Prostate gland (tissue), 1 donor: ENCODE results near the gene RAB3GAP1.

Experiments
- POLR2A ChIP-seq: fragments of 450-650 bp; IDR thresholded peaks from one replicate; pipeline ENCODE4 v1.6.1; 2016; ENCODE audit warnings: antibody characterized with exemption, mild to moderate bottlenecking
- POLR2AphosphoS5 ChIP-seq: sonication (generic); formaldehyde crosslinking; IDR thresholded peaks from one replicate; pipeline ENCODE4 v1.6.1; 2017; ENCODE audit warnings: antibody characterized with exemption

DNA sequence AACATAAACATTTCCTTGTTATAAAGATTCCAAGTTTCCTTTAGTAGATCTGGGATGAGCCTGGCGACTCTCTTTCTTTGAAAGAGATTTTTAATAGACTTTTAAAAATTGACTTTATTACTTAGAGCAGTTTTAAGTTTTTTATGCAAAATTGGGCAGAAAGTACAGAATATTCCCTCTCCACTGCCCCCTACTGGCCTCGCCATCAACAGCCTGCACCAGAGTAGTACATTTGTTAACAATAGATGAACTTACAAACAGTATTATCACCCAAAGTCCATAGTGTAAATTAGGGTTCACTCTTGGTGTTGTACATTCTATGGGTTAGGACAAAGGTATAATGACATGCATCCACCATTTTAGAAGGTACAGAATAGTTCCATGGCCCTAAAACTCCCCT, 8.7 kb upstream of the RAB3GAP1 start:
- TF ChIP-seq POLR2A (no peak), POLR2AphosphoS5 (no peak)
